Breast epithelium (tissue), 4 donors: ENCODE results near the gene GRK5. TPM values are rescaled to one million over a fixed set of nuclear protein-coding genes. Genes with fewer than 3 reads are reported as not detected.
A peak's percentile ranks its signal among the peaks of the same experiment; 100 is the strongest.

ENCODE experiments used
- DNase-seq, 2 donors: peaks; one replicate each; pipeline ENCODE4 v3.0.0-alpha.2; 2019; ENCODE audit warnings: low spot score in 2 of 2
- H3K27ac ChIP-seq, 2 donors: fragments of 200-600 bp; sonication (generic) in 1 of 2; one replicate each; pipeline ENCODE4 v1.5.1; 2016 to 2019; ENCODE audit warnings: mild to moderate bottlenecking in 1 of 2
- H3K27me3 ChIP-seq, 2 donors: fragments of 200-600 bp; sonication (generic) in 1 of 2; one replicate each; pipeline versions ENCODE4 v1.5.1 to v1.6.0; 2017 to 2019; ENCODE audit warnings: control low read depth in 1 of 2, mild to moderate bottlenecking in 1 of 2
- H3K36me3 ChIP-seq: fragments of 200-600 bp; one replicate; pipeline ENCODE4 v1.5.1; 2019
- H3K4me1 ChIP-seq, 2 donors: fragments of 200-600 bp; sonication (generic); one replicate each; pipeline ENCODE4 v1.5.1; 2016 to 2019; ENCODE audit warnings: control low read depth in 1 of 2
- H3K4me3 ChIP-seq, 3 donors: fragments of 200-600 bp; sonication (generic); 1 replicate in 2 of 3; 2 replicates in 1 of 3; pipeline ENCODE4 v1.5.1; 2016 to 2019; ENCODE audit warnings: mild to moderate bottlenecking in 3 of 3, moderate library complexity in 2 of 3
- H3K9me3 ChIP-seq, 2 donors: fragments of 200-600 bp; sonication (generic) in 1 of 2; one replicate each; pipeline ENCODE4 v1.5.1; 2016 to 2019; ENCODE audit warnings: control low read depth in 1 of 2
- POLR2A ChIP-seq: fragments of 450-650 bp; IDR thresholded peaks from one replicate; pipeline ENCODE4 v1.6.1; 2016; ENCODE audit warnings: antibody characterized with exemption, mild to moderate bottlenecking, moderate library complexity
- POLR2AphosphoS5 ChIP-seq, 3 donors: sonication (generic); formaldehyde crosslinking; IDR thresholded peaks; one replicate each; pipeline ENCODE4 v1.6.1; 2017; ENCODE audit warnings: antibody characterized with exemption in 3 of 3
- intact Hi-C: fragments of 100-400 bp; cut with DNase I; formaldehyde crosslinking; loops from one replicate; pipeline ENCODE4 v1.15.1; 2023; ENCODE audit warnings: low total_unique reads
- total RNA-seq, 3 donors: library from RNA; depleted of rRNA; stranded (reverse); fragments of >200 nt; gene quantifications; one replicate each; pipeline ENCODE4 v1.1.0, GENCODE V29; 2016
- TF ChIP-seq, protein P1 (sequence below), 3 donors: fragments of 450-650 bp; IDR thresholded peaks; one replicate each; pipeline ENCODE4 v1.5.1; 2016 to 2017; ENCODE audit warnings: antibody characterized with exemption in 3 of 3, mild to moderate bottlenecking in 3 of 3, moderate library complexity in 3 of 3

The GRK5 gene
- total RNA-seq, 3 donors from 2014 or later = 14.9 to 20.6 (median 15.2) TPM

DNA sequence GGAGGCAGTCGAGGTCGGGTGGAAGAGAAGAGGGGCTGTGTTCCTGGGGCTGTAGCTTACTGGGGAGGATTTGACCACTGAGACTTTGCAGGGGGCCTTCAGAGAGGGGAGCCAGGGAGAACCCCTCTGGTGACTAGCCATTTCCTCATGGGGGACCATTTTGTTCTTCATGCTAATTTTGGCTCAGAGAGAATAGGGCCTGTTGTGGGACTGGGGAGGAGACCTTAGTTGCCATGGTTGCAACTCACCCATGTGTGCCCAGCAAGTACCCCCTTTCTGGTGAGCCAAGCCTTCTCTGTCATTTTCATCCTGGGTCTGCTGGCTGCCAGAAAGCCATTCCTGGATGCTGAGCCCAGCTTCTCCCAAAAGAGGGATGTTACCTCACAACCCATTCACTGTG, 120.9 kb downstream of the GRK5 start:
- intact Hi-C loops = loop anchor here (5.0 kb wide), 1 partner anchor 766 kb away; no protein-coding TSS in a partner anchor
- no peak for DNase-seq
- TF ChIP-seq, protein P1, sequence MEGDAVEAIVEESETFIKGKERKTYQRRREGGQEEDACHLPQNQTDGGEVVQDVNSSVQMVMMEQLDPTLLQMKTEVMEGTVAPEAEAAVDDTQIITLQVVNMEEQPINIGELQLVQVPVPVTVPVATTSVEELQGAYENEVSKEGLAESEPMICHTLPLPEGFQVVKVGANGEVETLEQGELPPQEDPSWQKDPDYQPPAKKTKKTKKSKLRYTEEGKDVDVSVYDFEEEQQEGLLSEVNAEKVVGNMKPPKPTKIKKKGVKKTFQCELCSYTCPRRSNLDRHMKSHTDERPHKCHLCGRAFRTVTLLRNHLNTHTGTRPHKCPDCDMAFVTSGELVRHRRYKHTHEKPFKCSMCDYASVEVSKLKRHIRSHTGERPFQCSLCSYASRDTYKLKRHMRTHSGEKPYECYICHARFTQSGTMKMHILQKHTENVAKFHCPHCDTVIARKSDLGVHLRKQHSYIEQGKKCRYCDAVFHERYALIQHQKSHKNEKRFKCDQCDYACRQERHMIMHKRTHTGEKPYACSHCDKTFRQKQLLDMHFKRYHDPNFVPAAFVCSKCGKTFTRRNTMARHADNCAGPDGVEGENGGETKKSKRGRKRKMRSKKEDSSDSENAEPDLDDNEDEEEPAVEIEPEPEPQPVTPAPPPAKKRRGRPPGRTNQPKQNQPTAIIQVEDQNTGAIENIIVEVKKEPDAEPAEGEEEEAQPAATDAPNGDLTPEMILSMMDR (IDR thresholded peaks at IDR 0.05) = no peak
- TF ChIP-seq POLR2AphosphoS5 (IDR thresholded peaks at IDR 0.05) (no peak), POLR2A (no peak)
- Histone ChIP-seq H3K36me3 (no peaks in the 10 kb centered on the region), H3K4me3 (no peak overlapping the region), H3K9me3 (no peaks in the 10 kb centered on the region), H3K27me3 (no peaks in the 10 kb centered on the region), H3K27ac (no peak overlapping the region), H3K4me1 (no peaks in the 10 kb centered on the region)

DNA sequence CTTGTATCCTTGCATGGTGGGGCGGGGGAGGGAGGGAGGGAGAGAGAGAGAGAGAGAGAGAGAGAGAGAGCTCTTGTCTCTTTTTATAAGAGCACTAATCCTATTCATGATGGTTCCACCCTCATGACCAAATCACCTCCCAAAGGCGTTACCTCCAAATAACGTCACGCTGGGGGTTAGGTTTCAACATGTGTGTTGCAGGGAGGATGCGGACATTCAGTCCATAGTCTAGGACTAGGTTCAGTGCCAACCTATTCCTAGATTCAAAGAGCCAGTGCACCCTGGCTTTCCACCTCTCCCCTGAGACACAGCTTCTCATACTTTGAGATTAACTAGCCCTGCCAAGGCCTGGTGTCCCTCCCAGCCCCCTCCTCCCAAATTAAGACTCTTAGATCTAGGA, 123.0 kb downstream of the GRK5 start:
- intact Hi-C loops = no loop called here
- DNase-seq = no peak
- H3K27ac ChIP-seq = peak overlapping the region in 1 of 2 donors; percentile 25
- H3K36me3 ChIP-seq = no peaks in the 10 kb centered on the region
- H3K4me3 ChIP-seq = no peak overlapping the region
- no peak for TF ChIP-seq POLR2A
- TF ChIP-seq POLR2AphosphoS5 (IDR thresholded peaks at IDR 0.05) = no peak
- TF ChIP-seq, protein P1 (IDR thresholded peaks at IDR 0.05) = no peak
- no peaks in the 10 kb centered on the region for H3K4me1 ChIP-seq
- H3K27me3 ChIP-seq = no peaks in the 10 kb centered on the region
- no peaks in the 10 kb centered on the region for H3K9me3 ChIP-seq

DNA sequence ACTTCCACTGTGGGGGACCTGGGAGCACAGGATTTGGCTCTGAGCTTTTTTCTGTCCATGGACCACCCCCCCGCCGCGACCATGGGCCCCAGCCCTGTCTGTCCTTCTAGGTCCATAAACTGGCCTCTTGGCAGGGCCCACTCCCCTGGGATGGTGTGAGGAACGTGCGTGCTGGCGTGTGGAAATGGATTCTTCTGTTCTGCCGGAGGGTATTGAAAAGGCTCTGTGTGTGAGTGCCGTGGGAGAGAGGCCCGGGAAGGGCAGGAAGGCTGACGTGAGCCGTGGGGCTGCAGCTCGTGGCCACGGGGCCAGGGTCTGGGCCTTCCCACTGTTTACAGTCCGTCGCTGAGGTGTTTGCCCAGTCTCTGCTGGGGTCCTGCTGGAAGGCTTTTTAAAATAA, 123.7 kb downstream of the GRK5 start:
- Histone ChIP-seq H3K27me3 (no peaks in the 10 kb centered on the region), H3K36me3 (no peaks in the 10 kb centered on the region), H3K27ac (peak overlapping the region in 1 of 2 donors; percentile 25), H3K4me3 (no peak overlapping the region), H3K9me3 (no peaks in the 10 kb centered on the region), H3K4me1 (no peaks in the 10 kb centered on the region)
- TF ChIP-seq POLR2AphosphoS5 (IDR thresholded peaks at IDR 0.05) (no peak), POLR2A (no peak)
- TF ChIP-seq, protein P1 (IDR thresholded peaks at IDR 0.05) = no peak
- intact Hi-C loops = no loop called here
- no peak for DNase-seq

DNA sequence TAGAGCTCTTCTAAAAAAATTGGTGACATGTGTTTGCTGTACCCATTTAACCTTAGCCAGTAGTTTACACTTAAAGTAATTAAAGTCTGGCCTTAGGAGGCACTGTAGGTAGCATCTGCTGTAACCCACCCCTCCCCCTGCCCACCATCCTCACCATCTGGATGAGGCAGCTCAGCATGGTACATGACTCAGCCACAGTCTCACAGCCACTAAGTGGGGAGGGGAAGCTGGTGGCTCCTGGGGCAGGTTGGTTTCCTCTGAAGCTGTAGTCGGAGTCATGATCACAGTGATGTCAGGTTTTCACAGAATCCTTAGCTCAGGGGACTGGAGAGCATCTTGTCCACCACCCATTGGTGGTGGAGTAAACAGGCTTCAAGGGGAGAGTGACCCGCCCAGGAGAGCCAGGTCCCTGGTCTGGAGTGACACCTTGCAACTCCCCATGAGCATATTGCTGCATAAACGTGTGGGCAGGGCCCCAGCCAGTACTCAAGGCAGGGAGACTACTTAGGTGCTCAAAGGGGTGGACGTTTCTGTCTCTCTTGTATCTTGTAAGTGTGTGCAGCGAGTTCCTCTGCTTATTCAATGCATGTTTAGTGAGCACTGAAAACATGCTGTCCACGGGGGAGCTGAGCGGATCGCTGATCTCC, 125.9 kb downstream of the GRK5 start:
- Histone ChIP-seq H3K36me3 (no peaks in the 10 kb centered on the region), H3K27me3 (no peaks in the 10 kb centered on the region), H3K4me1 (no peaks in the 10 kb centered on the region), H3K4me3 (no peak overlapping the region), H3K27ac (no peak overlapping the region), H3K9me3 (no peaks in the 10 kb centered on the region)
- intact Hi-C loops = no loop called here
- no peak for DNase-seq
- no peak for TF ChIP-seq POLR2A
- no peak for TF ChIP-seq POLR2AphosphoS5 (IDR thresholded peaks at IDR 0.05)
- TF ChIP-seq, protein P1 (IDR thresholded peaks at IDR 0.05) = no peak

GRCh38 chr10:119335671-119336353, 128.4 kb downstream of the GRK5 start:
- no peak for DNase-seq
- Histone ChIP-seq H3K36me3 (no peaks in the 10 kb centered on the region), H3K9me3 (no peaks in the 10 kb centered on the region), H3K27ac (peak overlapping the region in 1 of 2 donors; percentile 63), H3K4me3 (no peak overlapping the region), H3K4me1 (no peaks in the 10 kb centered on the region), H3K27me3 (no peaks in the 10 kb centered on the region)
- intact Hi-C loops = no loop called here
- TF ChIP-seq POLR2AphosphoS5 (IDR thresholded peaks at IDR 0.05) = no peak
- TF ChIP-seq, protein P1 (IDR thresholded peaks at IDR 0.05) = no peak
- TF ChIP-seq POLR2A = no peak
